Activated CD8-positive, alpha-beta memory T cell treated with anti-CD3 and anti-CD28 coated beads for 1 hour (primary cell): ENCODE measurements around the gene HOPX.
"Not testable (repeated sequence)": the region's sequence is repeated elsewhere in the genome, so short reads cannot be mapped to it uniquely, and the experiment has no call there.

Experiments used
- DNase-seq, 2 donors: peaks; one replicate each; pipeline ENCODE4 v3.0.0-alpha.2; 2020; ENCODE audit warnings: low read depth in 1 of 2; ENCODE audit errors: extremely low read depth in 1 of 2

Gene HOPX

DNA sequence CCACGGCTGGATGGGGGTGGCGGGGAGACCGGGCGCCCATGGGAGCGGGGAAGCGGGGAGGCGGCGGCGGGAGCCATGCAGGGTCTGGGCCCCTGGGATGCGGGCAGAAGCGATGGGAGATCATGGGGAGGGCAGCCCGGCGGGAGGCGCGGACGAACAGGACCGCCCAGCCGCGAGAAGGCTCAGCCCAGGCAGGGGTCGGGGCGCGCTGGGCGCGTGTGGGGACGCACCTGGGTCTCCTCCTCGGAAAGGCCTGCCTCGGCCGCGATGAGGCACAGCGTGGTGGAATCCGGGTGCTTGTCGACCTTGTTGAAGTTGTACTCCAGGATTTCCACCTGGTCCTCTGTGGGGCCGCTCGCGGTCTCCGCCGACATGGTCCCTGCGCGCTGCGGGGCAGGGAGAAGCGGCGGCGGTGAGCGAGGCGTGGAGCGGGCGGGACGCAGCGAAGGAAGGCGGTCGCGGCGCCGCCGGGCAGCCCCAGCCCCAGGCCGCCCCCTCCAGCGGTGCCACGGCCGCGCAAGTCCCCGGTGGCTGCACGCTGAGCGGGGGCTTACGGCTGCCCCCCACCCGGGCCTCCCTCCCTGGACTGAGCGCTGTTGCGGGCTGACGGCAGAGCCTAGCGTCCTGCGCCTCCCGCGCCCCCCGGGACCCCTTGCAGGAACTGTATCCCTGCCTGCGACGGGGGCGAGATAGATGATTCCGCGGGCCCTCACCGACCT is 25.3 kb downstream of the HOPX start:
- DNase-seq = no peak

DNA sequence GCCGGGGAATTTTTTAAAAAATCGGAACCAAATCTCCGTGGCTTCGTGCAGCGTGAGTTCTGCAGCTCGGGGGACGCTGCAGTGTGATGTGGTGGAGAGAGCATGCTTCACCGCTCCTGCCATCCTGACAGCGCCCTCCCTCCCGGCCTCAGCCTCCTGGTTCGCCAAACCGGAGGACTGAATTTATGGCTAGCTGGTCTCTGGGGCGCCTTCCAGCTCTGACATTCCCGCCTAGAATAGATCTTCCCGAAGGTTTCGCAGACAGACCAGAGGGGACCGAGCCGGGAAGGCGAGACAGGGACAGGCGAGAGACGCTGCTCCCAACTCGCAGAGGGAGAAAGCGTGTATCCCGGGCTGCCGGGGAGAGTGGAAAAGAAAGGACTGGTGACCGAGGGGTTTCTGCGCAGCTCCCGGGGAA is 25.9 kb downstream of the HOPX start:
- no peak for DNase-seq

DNA sequence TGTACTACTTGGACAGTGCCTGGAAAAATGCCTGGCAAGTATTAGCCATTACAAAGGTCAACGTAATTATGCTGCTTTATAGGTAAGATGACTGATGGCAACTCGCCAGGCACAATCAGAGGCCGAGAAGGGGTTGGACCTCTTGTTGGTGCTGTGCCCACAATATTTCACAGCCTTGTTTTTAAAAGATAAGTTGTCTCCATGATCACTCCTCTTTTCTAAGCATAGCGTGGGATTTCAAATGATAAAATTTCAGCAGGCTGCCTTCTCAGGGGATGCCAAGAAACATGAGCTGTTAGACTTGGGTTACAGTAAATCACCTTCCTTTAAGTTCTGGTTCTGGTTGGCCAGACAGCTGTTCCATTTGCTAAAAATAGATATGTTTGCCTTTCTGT is 26.9 kb downstream of the HOPX start:
- DNase-seq = no peak

GRCh38 chr4:56653461-56654237 is 27.4 kb downstream of the HOPX start:
- DNase-seq = no peak

GRCh38 chr4:56652196-56652595 is 28.9 kb downstream of the HOPX start:
- DNase-seq = no peak

DNA sequence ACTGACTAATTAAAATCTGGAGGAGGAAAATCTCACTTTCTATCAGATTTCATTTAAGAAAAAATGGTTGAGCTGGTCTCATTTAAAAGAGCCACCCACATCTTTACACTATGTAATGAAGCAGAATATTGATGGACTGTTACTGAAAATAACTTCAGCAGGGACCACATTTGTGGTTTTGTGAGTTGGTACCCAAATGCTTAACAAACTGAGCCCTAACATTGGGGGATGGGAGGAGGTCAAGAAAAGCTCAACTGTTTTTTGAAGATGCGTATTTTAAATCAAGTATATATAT is 30.1 kb downstream of the HOPX start:
- no peak for DNase-seq

GRCh38 chr4:56650262-56651055 is 30.6 kb downstream of the HOPX start:
- DNase-seq = no peak

DNA sequence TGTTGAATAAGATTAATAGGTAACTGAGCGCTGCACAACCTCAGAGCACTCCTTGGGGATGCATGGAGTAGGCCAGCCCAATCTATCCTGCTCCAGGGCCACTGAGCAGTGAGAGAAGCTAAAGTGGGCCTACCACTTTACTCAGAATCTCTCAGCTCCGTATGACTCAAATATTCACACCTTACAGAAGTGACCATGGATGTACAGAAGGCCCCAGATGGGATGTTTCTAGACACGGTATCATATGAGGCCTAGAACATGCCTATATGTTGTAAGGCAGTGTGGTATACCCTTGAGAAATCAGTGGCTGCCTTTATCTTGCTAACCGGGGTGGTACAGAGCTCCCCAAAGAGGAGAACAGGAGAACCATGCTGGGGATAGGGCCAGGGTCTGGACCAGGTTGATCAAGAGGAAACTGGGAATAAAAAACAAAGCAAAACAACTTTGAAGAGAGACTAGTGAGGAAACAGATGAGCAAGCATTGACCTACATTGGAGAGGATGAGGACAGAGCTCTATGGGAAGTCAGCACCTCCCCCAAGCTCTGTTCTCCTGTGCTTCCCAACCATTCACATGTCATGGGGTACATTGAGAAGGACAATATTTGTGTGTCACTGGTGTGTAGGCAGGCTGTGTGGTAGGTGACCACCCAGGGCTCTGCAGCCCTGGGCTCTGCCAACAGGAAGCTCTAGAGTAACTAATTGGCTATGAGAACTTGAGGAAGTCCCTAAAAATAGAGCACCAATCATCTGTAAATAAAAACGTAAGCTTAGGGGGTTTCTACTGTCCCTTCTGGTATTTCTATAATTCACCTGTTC is 31.4 kb downstream of the HOPX start:
- no peak for DNase-seq

- DNase-seq = no peak
Measured at GRCh38 chr4:56648824-56649151, 32.3 kb downstream of the HOPX start.

- no peak for DNase-seq
Measured at GRCh38 chr4:56648021-56648823, 32.9 kb downstream of the HOPX start.

DNA sequence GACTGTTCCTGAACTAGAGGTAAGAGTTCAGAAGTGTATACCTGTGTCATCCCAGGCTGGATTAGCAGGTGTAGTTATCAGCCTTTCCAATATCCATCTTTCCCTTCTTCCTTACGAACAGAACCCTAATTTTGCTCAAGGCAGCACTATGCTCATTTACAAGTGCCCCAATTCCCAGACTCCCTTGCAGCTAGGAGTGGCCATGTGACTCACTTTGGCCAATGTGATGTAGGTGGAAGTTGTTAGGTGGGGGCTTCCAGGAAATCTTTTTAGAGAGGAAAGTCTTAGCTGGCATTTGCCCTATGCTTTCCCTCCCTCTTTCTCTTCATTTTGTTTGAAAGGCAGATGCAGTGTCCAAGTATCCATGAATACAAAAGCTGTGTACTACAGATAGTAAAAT is 34.8 kb downstream of the HOPX start:
- no peak for DNase-seq

DNA sequence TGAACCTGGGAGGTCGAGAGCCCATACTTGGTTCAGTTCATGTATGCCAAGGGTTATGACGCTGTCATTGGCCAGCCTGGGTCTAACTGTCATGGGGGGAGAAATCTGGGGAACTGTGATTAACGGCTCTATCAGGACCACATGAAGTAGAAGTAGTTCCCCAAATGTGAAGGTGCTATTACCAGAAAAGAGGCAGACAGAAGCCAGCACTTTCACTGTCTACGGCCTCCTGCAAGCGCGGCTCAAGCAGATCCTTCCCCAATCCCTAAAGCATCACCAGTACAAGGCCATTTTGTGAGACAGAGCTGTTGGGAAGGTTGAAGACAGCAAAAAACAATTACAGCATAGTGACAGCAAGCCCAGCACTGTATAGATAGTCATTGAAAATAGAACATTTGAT is 37.5 kb downstream of the HOPX start:
- no peak for DNase-seq

DNA sequence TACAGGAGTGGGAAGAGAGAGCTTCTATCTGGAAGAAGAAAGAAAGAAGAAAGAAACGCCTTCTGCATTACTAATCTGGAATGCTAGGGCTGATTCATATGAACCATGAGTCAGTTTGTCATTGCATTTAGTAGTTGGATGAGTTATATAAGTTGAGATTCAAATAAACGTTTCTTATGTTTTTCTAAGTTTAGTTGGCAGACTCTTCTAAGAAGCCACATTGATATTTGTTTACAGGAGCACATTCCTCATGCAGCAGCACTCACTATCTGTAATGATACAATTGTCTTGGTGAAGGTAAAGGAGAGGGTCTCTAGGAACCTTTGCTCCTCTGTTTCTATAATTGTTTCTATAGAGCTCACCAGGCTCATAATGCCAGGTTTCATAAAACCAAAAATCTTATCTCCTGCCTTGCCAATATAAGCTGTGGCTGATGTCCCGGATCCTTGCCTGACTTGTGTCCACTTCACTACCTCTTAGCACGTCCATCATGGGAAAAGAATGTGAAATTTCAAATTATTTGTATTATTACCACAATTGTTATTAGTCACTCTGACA is 39.5 kb downstream of the HOPX start:
- DNase-seq = no peak

DNA sequence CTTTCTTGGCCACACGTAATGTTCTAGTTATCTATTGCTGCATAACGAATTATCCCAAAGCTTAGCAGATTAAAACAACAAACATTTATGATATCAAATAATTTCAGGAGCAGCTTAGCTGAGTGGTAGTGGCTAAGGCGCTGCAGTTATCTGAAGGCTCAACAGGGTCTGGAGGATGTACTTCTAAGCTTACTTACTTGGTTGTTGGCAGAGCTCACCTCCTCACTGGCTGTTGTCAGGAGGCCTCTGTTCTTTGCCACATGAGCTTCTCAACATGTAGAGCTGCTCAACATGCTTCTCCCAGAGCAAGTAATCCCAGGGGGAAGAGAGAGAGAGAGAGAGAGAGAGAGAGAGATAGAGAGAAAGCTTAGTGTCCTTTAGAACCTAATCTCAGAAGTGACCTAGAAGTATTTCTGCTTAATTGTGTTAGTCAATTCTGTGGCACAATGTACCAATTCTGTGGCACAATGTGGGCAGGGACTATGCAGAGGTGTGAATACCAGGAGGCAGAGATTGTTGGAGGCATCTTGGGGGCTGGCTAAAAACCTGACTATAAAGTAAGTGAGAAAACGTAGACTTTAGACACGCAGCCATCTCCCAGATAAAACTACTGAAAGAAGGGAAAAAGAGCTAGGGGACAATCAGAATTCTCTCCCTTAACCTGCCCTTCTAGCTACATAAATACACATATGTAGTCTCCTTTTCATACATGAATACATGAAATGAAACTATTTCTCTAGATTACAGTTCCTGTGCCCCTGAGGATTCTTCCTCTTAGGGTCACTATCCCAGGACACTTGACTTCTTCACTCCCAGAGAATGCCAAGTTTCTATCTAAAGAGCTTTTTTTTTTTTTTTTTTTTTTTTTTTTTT is 40.2 kb downstream of the HOPX start:
- no peak for DNase-seq

- no peak for DNase-seq
Measured at GRCh38 chr4:56637791-56638190, 43.3 kb downstream of the HOPX start.

DNA sequence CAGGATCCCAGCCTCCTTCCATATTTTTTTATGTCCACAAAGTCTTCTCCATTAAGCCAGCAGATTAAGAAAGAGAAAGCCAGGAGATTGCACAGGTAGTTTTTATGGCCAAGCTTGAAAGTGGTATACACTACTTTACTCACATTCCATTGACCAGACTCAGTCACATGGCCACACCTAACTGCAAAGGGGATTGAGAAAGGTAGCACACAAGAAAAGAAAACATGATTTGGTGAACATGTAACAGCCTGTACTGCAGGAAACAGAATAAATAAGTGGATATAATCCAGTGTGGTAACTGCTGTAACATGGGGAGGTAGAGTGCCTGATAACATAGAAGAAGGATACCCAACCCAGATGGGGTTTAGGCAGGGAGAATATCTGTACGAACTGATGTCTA is 43.9 kb downstream of the HOPX start:
- no peak for DNase-seq

- not testable (repeated sequence) for DNase-seq
Measured at GRCh38 chr4:56634954-56635353, 46.1 kb downstream of the HOPX start.

DNA sequence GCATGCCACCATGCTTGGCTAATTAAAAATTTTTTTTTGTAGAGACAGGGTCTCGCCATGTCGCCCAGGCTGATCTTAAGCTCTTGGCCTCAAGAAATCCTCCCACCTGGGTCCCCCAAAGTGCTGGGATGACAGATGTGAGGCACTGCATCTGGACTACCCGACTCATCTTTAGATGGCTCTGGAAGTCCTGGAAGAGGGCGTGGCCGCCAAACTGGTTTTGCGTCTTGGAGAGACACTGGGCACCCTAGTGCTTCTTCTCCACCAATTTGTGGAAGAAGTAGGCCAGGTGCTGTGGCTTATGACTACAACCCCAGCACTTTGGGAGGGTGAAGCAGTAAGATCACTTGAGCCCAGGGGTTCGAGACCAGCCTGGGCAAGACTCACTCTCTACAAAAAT is 47.6 kb downstream of the HOPX start:
- no peak for DNase-seq
